Measurements from ENCODE around the gene OPCML.

DNA sequence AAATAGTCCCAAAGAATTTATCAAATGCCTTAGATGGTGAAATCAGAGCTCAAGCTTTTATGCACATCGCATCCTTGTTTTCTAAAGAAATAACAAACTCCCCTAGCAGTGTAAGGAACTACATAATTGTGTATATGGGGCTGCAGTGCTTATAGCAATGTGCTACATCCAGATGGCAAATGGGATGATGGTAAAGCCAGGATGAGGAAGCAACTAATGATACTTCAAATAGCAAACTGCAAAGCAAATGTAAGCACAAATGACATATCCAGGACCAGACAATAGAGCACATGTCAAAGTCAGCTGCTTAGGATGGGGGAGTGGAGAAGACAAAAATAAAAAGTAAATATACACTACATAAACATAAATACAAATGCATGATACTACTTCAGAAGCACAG is 425.9 kb downstream of the OPCML start:
- TF ChIP-seq, protein P1, sequence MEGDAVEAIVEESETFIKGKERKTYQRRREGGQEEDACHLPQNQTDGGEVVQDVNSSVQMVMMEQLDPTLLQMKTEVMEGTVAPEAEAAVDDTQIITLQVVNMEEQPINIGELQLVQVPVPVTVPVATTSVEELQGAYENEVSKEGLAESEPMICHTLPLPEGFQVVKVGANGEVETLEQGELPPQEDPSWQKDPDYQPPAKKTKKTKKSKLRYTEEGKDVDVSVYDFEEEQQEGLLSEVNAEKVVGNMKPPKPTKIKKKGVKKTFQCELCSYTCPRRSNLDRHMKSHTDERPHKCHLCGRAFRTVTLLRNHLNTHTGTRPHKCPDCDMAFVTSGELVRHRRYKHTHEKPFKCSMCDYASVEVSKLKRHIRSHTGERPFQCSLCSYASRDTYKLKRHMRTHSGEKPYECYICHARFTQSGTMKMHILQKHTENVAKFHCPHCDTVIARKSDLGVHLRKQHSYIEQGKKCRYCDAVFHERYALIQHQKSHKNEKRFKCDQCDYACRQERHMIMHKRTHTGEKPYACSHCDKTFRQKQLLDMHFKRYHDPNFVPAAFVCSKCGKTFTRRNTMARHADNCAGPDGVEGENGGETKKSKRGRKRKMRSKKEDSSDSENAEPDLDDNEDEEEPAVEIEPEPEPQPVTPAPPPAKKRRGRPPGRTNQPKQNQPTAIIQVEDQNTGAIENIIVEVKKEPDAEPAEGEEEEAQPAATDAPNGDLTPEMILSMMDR (optimal IDR thresholded peaks at IDR 0.05 in 1 of 3, IDR thresholded peaks at IDR 0.05 in 1 of 3, conservative IDR thresholded peaks at IDR 0.05 in 1 of 3; ENCODE audit: extremely low read depth in 1 of 3, insufficient read depth in 2 of 3, low read length in 3 of 3): no peak
- no peak for TF ChIP-seq EZH2 (IDR thresholded peaks at IDR 0.05; ENCODE audit: low read length)

All from keratinocyte (primary cell).